Activated T-cell treated with anti-CD3 and anti-CD28 coated beads for 1 hour (primary cell): ENCODE results near the gene LAMC3.

ENCODE experiments used
- DNase-seq: peaks from one replicate; pipeline ENCODE4 v3.0.0-alpha.2; 2020; ENCODE audit warnings: low read depth

Gene LAMC3

DNA sequence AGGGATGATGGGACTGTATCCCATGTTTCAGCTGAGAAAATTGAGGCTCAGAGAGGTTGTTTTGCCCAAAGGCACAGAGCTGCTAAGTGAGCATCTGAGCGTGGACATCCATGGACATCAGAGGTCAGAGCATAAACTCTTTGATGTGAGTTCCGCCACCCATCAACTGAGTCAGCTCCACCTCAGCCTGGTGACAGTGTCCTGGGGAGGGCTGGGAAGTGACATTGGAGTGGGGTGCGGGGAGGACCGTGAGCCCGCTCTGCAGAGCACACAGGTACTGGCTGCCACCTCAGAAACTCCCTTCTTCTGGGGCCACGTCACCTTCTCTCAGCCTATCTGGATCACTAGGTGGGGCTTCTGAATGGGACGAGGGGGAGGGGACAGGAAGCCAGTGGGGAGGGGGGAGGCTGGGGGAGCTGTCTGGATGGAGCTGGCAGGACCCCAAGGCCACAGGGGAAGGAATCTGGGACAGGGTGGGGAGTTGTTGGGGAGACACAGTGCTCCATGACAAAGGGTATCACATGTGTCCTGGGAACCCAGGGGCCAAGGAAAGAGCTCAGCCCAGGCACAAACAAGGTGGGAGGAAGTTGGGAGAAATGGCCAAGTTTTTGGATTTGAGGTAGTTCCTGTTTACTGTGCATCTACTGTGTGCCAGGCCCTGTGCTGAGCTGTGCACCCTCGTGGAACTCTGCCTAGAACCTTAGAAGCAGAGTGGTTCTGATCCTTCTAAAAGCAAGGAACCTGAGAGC is 2.5 kb downstream of the LAMC3 start:
- no peak for DNase-seq

GRCh38 chr9:131012023-131012334 is 3.0 kb downstream of the LAMC3 start:
- no peak for DNase-seq

DNA sequence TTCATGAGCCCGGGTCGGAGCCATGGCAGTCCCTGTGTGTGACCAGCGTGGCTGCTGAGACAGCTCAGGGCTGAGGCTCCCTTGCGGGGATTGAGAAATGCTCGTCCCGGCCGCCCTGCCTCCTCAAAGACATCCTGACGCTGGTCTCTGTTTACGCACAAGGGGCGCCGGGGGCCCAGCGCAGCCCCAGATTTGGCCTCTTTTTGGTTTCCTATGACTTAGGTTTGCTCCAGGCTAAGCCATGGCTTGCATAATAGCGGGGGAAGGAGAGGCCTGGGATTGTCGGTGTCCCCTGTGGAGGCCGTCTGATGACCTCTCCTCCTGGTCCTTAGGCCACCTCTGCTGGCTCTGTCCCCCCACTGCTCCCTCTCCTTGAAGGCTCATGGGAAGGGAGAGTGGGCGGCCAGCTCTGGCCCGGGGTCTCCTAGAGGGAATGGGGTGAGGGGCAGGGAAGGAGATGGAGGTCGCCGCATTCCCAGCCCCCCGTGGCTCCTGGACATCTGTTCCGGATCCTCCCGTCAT is 3.5 kb downstream of the LAMC3 start:
- no peak for DNase-seq

DNA sequence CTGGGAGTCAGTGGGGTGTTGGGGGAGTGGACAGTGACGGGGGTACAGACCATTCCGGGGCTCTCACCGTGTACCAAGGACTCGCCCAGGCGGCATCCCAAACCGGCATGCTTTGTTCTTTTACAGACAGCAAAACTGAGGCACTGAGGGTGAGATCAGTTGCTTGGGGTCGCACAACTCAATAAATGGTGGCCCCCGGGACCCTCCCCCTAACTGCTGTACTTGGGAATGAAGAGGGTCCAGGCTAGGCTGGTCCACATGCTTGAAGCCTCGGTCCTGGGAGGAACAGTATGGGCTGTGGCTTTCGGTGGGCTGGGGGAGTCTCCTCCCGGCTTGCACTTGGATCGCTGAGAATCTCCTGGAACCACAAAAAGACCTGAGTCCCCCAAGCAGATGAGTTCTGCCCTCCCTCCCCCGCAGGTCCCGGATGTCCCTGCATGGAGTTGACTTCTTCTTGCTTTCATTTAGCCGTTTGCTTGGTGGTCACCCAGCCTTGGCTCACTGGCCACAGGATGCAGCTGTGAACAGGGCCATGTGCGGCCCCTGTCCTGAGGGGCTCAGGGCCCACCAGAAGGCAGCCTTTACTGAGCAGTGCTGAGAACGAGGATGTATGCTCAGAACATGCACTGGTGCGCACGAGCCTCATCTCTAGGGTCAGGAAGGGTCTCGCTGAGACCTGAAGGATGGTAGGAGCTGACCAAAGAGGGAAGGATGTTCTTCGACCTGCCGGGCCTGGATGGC is 4.2 kb downstream of the LAMC3 start:
- DNase-seq, result no peak

DNA sequence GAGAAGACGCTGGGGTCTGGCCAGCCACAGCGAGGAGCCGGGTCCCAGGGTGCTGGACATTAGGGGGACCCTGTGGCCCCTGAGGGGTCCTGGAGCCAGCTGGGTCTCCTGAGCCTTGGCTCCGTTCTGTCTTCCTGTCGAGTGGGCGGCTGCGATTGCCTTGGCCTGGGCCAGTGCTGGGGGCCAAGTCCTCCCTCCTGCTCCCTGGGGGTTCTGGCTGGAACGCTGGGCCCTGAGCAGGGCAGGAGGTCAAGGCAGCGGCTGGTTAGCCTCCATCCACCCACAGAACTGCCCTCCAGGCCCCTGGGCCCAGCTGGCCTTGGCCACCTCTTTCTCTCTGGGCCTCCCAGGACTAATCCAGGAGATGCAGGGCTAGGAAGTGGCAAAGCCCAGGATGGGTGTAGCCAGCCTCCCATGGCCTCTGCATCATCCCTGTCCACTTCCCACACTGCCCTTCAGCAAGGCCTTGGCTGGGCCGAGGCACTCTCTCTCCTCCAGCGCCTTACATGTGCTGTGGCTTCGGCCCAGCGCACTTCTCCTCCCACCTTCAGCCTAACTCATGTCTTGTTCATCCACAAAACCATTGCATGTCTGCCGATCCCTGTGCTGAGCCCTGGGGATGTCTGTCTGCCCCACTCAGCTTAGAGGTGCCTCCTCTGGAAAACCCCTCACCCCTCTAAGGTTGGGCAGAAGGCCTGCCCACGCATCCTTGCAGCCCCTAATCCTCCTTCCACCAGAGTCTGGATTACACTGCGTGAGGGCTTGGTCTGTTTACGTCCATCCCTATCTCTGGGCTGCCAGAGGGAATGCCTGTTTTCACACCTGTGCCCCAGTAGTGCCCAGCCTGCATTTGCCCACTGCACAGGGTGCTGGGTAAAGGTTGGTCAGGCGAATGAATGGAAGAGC is 5.0 kb downstream of the LAMC3 start:
- no peak for DNase-seq

GRCh38 chr9:131015112-131015511 is 6.1 kb downstream of the LAMC3 start:
- DNase-seq, result no peak

- DNase-seq, result no peak
These were observed 7.0 kb downstream of the LAMC3 start for GRCh38 chr9:131015876-131016397.

DNA sequence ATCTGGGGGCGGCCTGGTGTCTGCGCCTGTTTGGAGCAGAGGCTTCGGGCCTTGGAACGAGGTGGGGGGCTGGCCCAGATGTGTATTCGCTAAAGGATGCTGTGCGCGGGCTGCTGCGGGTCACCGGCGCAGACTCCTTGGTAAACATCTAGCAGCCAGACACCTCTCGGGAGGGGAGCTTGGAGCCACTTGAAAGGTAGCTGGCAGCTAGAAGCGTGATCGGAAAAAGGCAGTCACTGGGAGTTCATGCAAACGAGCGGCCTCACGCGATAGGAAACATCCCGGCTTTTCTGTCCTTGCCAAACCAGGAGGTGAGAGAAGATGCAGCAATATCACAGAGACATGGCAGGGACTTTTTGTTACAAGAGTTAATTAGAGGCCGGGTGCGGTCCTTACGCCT is 8.1 kb downstream of the LAMC3 start:
- no peak for DNase-seq

DNA sequence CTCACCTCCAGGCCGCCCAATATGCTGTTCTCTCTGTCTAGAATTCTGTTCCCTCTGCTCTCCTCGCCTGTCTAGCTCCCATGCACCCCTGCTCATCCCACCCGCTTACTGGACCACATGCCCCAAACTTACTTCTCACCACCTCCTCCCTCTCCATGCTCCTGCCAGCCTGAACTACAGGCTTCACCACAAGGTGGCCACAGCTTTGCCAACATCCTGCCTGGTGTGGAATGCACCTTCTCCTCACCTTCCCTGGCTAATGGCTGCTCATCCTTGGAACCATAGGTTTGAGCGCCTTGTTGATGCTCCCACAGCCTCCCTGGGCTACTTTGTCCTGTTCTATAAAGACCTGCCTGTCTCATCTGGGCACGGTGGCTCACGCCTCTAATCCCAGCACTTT is 9.6 kb downstream of the LAMC3 start:
- no peak for DNase-seq

- no peak for DNase-seq
These were observed 10.6 kb downstream of the LAMC3 start for GRCh38 chr9:131019388-131020239.

GRCh38 chr9:131020388-131020787 is 11.4 kb downstream of the LAMC3 start:
- DNase-seq, result no peak

DNA sequence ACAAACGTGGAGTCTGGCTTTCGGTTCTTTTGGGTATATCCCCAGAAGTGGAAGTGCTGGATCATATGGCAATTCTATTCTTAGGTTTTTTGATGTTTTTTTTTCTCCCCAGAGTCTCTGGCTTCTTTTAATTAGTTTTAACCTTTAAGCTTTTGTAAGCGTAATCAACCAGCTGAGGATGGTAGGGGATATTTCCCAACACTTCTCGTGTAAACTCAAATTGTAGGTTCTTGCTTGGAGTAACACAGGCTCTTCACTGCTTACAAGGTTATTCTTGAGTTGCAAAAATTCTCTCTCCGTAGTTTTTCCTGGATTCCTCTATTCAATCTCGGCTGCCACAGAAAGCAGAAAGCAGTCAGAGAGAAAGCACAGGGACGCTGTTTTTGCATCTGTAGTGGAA is 11.9 kb downstream of the LAMC3 start:
- no peak for DNase-seq

DNA sequence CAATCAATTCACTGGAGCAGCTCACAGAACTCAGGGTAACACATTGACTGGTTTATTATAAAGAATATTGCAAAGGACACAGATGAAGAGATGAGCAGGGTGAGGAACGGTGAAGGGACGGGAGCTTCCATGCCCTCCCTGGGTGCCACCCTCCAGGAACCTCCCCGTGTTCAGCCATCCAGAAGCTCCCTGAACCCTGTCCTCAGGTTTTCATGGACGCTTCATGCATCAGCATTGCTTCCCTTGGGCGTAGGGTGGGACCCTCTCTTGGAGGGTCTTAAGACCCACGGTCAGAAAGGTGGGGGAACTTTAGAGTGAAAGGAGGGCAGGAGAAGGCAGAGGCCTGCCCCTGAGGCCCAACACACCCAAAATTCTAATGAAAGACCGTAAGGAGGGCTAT is 12.8 kb downstream of the LAMC3 start:
- DNase-seq, result no peak

DNA sequence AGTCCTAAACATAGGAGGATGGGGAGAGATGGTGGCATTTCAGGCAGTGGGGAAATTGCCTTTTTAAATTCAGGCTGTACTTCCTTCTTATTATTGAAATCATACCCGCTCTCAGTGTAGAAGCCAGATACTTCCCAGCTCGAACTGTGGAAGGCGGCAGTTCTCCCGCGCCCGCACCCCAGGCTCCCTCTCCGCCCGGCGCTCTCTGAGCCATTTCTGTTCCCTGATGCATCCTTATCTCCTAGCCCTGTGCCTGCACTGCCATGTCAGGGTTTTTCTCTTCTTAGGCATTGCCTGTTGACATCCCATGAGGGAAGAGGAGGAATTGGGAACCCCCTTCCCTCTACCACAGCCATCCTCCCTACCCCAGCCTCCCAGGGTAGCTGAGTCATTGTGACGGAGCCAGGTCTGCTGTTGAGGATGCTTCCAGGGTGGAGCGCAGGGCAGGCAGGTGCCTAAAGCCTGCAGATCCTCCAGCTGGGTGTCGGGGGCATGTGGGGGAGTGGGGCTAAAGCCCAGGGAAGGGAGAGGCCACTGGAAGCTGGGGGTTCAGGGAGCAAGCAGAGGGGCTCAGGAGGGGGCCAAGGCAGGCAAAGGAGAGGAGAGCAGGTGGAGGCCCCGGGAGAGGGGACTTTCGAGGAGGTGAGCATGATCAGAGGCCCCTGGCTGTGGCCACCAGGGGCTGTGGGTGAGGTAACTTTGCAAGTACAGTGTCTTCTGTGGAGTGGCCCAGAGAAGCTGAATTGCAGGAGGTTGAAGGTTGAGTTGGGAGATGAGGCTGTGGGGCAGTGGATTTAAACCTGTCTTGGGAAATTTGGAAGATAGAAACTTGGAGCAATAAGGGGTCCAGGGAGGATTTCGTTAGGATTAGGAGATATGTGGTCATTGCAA is 16.2 kb downstream of the LAMC3 start:
- no peak for DNase-seq

DNA sequence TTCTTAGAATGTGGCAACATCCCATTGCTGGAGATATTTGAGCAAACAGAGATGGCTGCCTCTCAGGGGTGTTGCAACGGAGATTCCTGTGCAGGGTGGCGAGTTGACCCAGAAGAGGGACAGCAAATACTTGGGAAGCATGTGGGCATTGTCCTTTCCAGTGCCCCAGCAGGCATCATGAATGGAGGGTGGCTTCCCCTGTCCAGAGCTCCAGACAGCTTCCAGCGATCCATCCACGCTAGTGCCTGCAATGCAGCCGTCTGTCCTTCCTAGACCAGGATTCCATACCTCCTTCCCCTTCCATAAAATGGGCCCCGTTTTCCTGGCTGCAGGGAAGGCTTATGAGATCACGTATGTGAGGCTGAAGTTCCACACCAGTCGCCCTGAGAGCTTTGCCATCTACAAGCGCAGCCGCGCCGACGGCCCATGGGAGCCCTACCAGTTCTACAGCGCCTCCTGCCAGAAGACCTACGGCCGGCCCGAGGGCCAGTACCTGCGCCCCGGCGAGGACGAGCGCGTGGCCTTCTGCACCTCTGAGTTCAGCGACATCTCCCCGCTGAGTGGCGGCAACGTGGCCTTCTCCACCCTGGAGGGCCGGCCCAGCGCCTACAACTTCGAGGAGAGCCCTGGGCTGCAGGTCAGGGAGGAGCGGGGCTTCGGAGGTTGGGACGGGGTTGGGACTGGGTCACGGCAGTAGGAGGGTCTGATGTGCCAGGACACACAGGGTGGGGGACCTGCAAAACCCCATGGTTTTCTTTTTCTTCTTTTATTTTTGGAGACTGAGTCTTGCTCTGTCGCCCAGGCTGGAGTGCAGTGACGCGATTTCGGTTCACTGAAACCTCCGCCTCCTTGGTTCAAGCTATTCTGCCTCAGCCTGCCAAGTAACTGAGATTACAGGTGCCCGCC is 17.2 kb downstream of the LAMC3 start:
- DNase-seq, result no peak

GRCh38 chr9:131027048-131027871 is 18.3 kb downstream of the LAMC3 start:
- no peak for DNase-seq

DNA sequence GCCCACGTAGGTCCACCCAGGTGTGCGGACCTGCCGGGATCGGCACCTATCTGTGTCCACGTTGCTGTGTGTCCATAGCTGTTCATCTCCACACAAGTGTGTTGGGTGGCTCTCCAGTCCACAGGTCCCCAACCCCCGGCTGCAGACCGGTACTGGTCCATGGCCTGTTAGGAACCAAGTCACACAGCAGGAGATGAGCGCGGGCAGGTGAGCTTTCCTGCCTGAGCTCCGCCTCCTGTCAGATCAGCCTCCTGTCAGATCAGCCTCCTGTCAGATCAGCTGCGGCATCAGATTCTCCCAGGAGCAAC is 18.9 kb downstream of the LAMC3 start:
- no peak for DNase-seq

DNA sequence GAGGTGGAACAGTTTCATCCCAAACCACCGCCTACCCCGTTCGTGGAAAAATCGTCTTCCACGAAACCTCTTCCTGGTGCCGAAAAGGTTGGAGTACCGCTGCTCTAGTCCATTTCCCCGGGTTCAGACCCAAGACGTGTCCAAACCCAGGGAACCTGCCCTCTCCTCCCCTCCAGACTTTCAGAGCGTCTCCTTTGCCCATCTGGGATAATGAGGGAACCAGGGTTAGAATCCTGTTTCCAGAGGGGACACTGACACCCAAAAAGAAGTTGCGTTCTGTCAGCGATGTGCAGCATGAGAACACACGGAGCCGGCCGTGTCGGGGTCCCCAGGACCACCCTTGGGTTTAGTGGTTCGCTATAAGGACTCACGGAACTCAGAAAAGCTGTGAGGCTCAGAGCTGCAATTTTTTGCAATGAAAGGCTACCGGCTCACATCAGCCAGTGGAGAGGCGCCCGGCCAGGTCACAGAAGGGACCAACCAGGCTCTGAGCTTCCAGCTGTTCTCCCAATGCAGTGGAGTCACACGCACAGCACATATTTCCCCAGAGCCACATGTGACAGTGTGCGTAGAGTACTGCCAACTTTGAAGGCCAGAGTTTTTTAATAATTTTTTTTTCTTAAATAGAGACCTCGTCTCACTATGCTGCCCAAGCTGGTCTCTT is 19.4 kb downstream of the LAMC3 start:
- DNase-seq, result no peak
